Adipocyte (in vitro differentiated cells): ENCODE measurements around the gene SORCS2.
A peak's percentile ranks its signal among the peaks of the same experiment; 100 is the strongest.

Experiments
- DNase-seq: peaks from one replicate; pipeline ENCODE4 v3.0.0-alpha.2; 2015; ENCODE audit warnings: low read depth
- H3K27me3 ChIP-seq: replicated peaks from 2 replicates; pipeline ENCODE4 v1.7.0; 2013; ENCODE audit warnings: mild to moderate bottlenecking, low read length, moderate library complexity; ENCODE audit not compliant: control insufficient read depth, insufficient read depth
- H3K36me3 ChIP-seq: 2 replicates; pipeline ENCODE4 v1.7.0; 2013; ENCODE audit warnings: low read length, mild to moderate bottlenecking, moderate library complexity; ENCODE audit not compliant: control insufficient read depth, insufficient read depth, severe bottlenecking
- H3K4me1 ChIP-seq: 2 replicates; pipeline ENCODE4 v1.7.0; 2013; ENCODE audit warnings: mild to moderate bottlenecking, low read length, moderate library complexity; ENCODE audit not compliant: control insufficient read depth, insufficient read depth
- H3K4me3 ChIP-seq: 2 replicates; pipeline ENCODE4 v1.7.0; 2013; ENCODE audit warnings: mild to moderate bottlenecking, low read length, moderate library complexity
- H3K9ac ChIP-seq: 2 replicates; pipeline ENCODE4 v1.7.0; 2013; ENCODE audit warnings: mild to moderate bottlenecking, low read length, moderate library complexity
- H3K9me3 ChIP-seq: 2 replicates; pipeline ENCODE4 v1.7.0; 2013; ENCODE audit warnings: mild to moderate bottlenecking, low read length, moderate library complexity; ENCODE audit not compliant: control insufficient read depth

Gene SORCS2

DNA sequence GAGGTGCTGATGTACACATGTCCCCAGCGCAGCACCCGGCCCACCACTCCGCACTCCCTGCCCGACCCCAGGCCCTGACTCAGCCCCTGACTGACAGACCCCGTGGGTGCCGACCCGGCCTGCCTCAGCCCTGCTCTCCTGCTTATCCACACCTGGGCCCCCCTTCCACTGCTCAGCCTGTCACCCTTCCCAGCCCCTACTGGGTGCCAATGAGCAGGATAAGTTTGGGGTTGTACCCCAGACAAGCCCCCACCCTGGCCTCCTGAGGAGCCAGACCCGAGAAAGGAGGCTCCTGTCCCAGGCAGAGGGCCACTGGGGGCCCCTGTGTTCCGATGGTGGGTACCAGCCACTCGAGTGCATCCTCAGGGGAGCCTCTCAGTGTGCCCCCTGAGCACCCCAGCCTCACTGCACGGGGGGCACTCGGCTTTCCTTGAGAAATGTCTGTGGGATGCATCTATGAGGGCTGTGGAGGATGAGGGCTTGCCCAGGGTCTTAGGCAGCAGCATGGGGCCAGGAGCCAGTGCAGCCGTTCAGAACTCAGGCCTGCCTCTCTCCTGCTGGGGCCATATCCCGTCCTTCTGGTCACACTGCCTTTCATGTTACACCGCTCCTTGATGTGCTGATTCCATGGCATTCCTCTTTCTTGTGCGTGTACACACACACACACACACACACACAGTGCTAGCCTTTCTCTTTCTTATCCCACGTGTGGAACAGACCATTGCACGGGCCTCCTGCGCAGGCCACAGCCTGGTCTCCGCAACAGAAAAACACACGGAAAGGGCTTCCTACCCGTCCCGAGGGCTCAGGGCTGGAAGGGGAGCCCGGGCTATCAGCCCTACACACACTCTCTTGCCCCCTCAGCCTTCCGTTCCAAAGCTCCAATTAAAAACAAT lies 462.5 kb downstream of the SORCS2 start:
- Histone ChIP-seq H3K9ac (no peak overlapping the region), H3K9me3 (no peaks in the 10 kb centered on the region), H3K4me3 (no peak overlapping the region), H3K36me3 (no peaks in the 10 kb centered on the region), H3K27me3 (peaks cover 7% of the 10 kb centered on the region), H3K4me1 (peaks cover 13% of the 10 kb centered on the region)
- no peak for DNase-seq

DNA sequence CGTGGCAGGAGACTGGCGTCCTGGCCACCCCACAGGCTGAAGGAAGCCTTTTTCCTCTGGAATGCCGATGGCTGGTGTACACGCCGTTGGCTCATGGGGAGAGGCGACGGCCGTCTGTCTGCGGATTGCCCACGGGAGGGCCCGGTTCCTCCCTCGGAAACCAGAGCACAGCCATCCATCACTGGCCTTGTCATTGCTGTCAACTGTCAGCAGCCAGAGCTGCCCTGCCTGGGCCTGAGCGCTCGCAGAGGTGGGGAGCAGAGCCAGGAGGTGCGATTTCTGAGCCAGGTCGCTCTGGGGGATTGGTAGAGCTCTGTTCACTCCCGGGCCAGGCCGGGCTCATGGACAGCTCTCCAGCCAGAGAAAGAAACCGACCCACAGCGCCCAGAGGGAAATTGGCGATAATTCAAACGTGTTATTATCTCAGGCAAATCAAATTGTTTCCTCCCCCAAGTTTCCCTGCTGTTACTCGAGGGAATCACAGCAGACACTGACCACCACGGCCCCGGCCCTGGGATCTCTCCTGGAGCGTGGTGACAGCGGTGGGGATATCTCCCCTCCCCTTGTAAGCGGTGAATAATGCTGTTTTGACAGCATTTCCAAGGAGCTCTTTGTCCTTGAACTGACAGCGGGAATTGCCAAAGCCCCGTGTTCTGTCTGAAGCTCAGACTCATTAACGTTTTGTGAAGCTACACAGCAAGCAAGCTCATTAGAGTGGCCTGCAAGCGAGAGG lies 463.3 kb downstream of the SORCS2 start:
- H3K36me3 ChIP-seq, result no peaks in the 10 kb centered on the region
- no peak overlapping the region for H3K9ac ChIP-seq
- H3K9me3 ChIP-seq, result no peaks in the 10 kb centered on the region
- peaks cover 13% of the 10 kb centered on the region for H3K4me1 ChIP-seq
- DNase-seq, result no peak
- H3K27me3 ChIP-seq, result peaks cover 9% of the 10 kb centered on the region
- H3K4me3 ChIP-seq, result no peak overlapping the region

DNA sequence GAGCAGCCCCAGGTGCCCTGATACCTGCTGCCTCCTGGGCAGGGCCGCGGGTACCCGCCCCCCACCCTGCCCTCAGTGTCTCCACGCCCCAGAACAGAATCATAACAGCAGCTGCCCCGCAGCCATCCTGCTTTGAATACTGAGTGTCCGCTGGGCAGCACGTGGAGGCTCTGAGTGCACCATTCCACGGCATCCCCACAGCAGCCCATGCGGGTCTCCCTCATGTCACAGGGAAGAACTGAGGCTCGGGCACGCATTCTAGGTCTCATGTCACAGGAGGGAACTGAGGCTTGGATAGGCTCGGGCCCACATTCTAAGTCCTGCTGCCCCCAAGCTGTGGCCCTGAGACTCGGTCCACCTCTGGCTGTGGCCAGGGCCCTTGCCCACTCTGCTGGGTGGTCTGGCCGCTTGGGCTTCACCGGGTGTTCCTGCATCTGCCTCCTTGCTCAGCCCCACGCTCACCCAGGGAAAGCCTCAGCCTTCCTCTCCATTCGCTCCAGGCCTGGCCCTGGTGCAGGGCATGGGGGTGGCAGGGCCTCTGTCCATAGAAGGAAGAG lies 464.0 kb downstream of the SORCS2 start:
- Histone ChIP-seq H3K27me3 (peaks cover 9% of the 10 kb centered on the region), H3K9ac (no peak overlapping the region), H3K9me3 (no peaks in the 10 kb centered on the region), H3K36me3 (no peaks in the 10 kb centered on the region), H3K4me1 (peaks cover 8% of the 10 kb centered on the region), H3K4me3 (no peak overlapping the region)
- no peak for DNase-seq

DNA sequence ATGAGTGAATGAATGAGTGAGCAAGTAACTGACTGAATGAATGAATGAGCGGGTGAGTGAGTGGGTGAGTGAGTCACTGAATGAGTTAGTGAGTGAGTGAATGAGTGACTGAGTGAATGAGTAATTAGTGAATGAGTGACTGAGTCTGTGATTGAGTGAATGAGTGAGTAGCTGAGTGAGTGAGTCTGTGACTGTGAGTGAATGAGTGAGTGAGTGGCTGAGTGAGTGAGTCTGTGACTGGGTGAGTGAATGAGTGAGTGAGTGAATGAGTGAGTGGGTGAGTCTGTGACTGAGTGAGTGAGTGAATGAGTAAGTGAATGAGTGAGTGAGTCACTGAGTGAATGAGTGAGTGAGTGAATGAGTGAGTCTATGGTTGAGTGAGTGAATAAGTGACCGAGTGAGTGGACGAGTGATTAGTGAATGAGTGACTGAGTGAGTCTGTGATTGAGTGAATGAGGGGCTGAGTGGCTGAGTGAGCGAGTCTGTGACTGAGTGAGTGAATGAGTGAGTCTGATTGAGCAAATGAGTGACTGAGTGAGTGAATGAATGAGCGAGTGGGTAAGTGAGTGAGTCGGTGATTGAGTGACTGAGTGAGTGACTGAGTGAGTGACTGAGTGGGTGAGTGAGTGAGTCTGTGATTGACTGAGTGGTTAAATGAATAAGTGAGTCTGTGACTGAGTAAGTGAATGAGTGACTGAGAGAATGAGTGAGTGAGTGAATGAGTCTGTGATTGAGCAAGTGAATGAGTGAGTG lies 465.4 kb downstream of the SORCS2 start:
- H3K27me3 ChIP-seq, result peaks cover 9% of the 10 kb centered on the region
- no peaks in the 10 kb centered on the region for H3K4me1 ChIP-seq
- H3K36me3 ChIP-seq, result no peaks in the 10 kb centered on the region
- no peak overlapping the region for H3K9ac ChIP-seq
- no peak overlapping the region for H3K4me3 ChIP-seq
- no peak for DNase-seq
- no peaks in the 10 kb centered on the region for H3K9me3 ChIP-seq

DNA sequence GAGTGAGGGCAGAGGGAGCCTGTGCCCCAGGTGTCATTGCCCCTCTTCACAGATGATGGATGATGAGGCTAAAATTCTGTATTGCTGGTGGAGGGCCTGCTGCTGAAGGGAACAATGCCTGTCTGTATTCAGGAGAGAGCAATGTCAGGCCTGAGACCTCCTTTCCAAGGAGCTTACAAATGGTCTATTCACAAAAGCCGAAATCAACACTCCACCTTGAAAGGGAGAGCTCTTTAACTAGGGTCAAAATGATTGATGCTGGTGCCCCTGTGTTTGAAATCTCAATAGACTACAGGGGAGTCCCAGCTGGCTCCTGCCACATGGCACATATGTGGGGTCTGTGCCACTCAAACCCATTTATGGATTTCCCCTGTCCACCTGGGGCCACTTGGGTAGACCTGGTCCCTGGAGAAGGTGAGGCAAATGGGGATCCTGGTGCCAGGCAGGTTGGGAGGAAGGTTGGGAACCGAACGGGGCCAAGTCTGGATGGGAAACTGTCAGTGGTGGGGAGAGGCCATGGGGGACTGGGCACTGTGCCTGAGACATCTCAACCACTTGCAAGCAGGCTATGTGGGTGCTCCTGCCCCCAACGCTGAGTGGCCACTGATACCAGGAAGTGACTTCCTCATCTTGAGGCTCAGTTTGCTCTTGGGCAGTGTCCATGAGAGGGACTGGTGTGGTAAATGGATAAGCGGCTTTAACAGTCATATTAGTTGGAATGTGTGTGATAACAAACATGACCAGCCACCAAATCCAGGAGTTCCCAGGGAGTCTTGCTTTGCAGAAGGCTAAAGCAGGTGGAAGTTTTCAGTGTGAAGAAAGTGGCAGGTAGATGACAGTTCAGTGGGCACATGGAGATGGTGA lies 466.2 kb downstream of the SORCS2 start:
- peak; percentile 9 for DNase-seq
- no peak overlapping the region for H3K9ac ChIP-seq
- H3K4me3 ChIP-seq, result no peak overlapping the region
- H3K9me3 ChIP-seq, result no peaks in the 10 kb centered on the region
- no peaks in the 10 kb centered on the region for H3K4me1 ChIP-seq
- peaks cover 9% of the 10 kb centered on the region for H3K27me3 ChIP-seq
- no peaks in the 10 kb centered on the region for H3K36me3 ChIP-seq

DNA sequence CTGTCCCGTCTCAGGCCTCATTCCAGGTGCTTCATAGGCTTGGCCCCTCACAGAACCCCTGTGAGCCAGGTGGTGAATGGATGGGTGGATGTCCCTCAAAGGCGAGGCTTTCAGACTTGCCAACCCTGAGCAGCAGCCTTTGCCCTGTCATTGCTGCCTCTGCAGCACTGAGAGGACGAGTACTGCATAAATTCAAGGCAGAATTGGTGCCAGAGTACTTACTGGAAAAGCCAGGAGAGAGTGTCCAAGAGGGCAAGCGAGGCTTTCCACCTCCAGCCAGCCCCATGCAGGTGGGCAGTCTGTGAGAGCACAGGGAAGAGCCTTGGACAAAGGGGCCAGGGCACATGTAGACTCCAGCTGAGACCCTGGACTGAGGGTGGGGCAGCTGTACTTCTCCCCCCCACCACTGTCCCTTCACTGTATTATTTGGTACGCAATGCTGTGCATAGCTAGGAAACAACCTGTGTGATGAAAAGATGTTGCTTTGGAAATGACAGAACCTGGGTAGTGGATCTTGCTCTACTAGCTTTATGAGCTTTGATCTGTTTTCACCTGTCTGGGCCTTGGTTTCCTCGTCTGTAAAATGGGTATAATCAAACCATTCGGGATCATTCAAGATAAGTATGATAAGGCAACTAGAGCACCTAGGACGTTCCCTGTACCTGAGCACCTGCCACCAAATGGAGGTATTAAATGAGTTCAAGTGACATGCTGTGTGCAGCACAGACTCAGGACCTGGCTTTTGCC lies 467.3 kb downstream of the SORCS2 start:
- Histone ChIP-seq H3K4me1 (no peaks in the 10 kb centered on the region), H3K9me3 (no peaks in the 10 kb centered on the region), H3K27me3 (peaks cover 9% of the 10 kb centered on the region), H3K4me3 (no peak overlapping the region), H3K9ac (no peak overlapping the region), H3K36me3 (no peaks in the 10 kb centered on the region)
- no peak for DNase-seq

DNA sequence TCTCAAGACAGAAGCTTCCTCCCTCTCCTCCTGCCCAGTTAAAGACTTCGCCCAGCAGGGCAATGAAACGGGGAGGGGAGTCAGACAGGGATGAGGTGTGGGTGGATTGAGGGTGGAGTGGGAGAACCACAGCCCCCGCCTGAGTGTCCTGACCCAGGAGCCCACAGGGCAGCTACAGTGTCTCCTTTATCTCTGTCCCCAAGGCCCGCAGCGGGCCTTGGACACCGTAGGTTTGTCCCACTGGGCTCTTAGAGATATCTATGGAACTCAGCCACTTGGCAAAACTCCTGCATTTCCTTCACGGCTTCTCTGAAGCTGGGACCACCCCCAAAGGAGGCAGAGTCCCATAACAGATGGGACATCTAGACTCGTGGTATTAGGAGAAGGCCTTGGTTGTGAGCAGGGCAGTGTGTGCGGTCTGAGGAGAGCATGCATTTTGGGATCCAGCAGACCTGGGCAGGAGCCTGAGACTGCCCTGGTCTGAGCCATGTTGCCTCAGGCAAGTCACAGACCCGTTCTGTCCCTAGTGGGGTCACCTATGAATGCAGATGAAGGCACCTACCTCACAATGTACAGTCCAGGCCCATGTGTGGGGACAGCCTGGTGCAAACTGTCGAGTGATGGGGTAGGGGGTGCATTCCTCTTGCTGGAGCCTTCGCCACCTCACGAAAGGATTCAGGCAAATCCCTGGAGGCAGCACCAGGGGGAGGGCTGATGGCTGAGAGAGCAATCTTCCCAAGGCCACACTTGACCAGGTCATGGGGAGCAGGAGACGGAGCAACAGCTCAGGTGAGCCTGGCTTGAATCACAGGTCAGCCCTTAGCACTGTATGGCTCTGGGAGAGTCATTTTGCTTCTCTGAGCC lies 468.1 kb downstream of the SORCS2 start:
- Histone ChIP-seq H3K9ac (no peak overlapping the region), H3K27me3 (peaks cover 9% of the 10 kb centered on the region), H3K4me3 (no peak overlapping the region), H3K4me1 (no peaks in the 10 kb centered on the region), H3K9me3 (no peaks in the 10 kb centered on the region), H3K36me3 (no peaks in the 10 kb centered on the region)
- no peak for DNase-seq

DNA sequence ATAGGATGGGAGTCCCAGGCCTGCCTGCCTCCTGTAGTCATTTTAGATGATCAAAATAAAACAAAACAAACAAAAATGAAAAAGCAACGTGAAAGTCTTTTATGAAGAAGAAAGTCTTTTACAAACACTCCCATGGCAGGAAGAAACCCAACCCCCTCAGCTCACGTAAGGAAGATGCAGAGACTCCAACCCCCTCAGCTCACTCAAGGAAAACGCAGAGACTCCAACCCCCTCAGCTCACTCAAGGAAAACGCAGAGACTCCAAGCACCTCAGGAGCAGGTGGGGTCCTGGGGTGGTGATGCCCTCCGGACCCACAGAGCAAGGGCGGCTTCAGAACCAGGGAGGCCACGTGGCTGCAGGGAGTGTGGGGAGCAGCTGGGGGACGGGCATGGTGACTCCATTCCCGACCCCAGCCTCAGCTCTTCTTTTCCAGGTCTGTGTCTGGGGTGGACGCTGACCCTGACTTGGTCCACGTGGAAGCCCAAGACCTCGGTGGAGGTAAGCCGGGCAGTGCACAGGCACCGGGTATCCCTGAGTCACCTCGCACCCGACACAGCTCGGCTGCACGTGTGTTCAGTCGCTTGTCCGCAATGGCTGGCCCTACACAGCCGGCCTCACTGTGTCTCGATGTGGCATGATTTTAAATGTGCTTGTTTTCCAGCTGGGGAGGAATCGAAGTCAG lies 468.9 kb downstream of the SORCS2 start:
- no peak for DNase-seq
- no peak overlapping the region for H3K4me3 ChIP-seq
- no peaks in the 10 kb centered on the region for H3K4me1 ChIP-seq
- H3K36me3 ChIP-seq, result no peaks in the 10 kb centered on the region
- no peaks in the 10 kb centered on the region for H3K9me3 ChIP-seq
- no peak overlapping the region for H3K9ac ChIP-seq
- H3K27me3 ChIP-seq, result peaks cover 9% of the 10 kb centered on the region

DNA sequence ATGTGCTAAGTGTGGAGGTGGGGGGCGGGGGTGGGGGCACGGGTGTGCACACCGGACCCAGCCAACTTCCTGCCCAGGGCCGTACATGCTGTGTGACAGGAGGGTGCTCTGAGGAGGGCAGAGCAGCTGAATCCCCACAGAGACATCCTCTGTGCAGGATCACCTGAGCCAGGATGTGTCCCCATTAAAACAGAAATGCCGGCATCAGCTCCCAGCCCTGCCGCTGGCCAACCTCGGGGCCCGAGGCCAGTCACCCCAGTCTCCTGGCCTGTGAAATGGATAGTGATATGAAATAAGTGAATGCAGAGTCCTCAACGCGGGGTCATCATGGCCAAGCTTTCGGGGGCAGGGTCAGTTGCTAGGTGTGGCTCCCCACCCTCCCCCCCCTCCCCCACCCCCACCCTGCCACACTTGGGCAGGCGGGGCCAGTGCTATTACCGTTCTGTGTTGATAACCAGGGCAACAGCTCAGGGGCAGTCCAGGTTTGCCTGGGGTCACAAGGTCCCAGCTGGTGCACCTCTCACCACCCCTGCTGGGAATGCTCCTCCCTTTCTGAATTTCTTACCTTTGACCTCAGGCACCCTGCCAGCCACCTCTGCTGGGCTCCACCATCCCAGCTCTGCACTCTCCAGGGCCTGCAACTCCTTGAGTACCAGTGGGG lies 469.6 kb downstream of the SORCS2 start:
- H3K9me3 ChIP-seq, result no peaks in the 10 kb centered on the region
- no peak overlapping the region for H3K4me3 ChIP-seq
- DNase-seq, result no peak
- H3K27me3 ChIP-seq, result peaks cover 9% of the 10 kb centered on the region
- H3K4me1 ChIP-seq, result no peaks in the 10 kb centered on the region
- H3K36me3 ChIP-seq, result no peaks in the 10 kb centered on the region
- H3K9ac ChIP-seq, result no peak overlapping the region
